T1000 (cell line): ENCODE data around the gene AUP1.

Source experiments
- DNase-seq: peaks from one replicate; lab custom pipeline; 2025; ENCODE audit warnings: mixed read lengths; lab: John Stamatoyannopoulos, UW

The AUP1 gene

DNA sequence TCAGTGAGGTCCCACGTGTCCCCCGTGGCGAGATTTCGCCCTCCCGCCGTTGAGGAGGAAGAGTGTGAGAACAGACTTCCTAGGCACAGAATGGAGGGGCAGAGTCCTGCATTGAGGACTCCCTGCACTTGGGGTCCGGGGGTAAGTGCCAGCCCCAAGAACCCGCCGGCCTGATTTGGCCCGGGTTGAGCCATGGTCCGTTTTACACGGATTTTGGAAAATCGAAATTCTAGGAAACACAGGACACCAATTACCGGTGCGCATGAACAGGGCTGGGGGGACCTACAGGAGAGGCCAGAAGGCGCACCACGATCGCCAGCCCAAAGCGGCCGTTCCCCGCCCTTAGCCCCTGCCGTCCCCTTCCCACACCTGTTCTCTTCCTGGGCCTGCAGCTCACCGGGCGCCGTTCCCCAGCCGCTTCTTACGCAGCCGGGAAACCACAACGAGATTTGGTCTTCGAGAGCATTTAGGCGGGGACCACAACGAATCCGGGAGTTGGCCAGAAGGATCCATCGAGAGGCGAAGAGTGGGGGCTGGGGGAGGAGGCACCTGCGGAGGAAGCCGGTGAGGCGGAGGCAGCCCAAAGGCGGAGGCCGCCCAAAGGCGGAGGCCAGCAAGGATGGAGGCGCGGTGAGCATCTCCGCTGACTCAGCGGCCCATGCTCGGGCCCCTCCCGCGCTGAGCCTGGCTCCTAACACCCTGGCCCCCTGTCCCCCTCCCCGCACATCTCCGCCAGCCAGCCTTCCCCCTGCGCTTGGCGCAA lies 15.7 kb downstream of the AUP1 start:
- DNase-seq: no peak

DNA sequence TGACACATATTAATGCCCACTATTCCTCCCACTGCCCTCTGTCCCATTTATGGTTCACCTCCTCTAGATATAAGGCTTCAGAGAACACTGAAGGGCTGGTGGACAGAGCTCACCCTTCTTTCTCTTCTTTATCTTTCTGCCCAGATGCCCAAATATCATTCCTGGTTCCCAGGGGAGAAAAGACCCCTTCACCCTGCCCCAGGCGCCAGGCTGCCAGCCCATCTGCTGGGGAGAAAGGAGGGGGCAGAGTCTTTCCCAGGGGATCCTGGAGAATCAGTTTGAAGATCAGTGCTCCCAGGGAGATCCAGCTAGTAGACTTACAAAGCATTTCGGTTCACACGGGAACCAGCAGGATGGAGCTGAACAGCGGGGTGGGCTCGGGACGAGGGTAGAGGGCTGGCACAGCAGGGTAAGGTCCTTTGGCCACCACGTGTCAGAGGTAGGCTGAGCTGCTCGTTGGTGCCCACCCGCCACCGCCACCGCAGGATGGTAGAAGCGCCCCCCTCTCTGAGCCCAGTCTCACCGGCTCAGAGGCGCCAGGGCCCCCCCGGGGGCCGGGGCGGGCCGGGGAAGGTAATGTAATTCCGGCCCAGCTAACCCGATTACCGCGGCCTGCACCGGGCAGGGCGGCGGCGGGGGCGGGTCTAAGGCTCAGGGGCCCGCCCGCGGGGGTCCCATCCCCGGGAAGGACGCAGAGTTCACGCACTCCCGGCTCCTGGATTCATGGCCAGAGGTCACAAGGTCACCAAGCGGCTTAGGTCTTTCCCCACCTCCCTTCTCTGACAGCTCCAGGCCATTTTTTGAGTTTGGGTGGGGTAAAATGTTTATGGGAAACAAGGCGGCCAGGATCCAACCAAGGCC lies 16.5 kb downstream of the AUP1 start:
- no peak for DNase-seq

DNA sequence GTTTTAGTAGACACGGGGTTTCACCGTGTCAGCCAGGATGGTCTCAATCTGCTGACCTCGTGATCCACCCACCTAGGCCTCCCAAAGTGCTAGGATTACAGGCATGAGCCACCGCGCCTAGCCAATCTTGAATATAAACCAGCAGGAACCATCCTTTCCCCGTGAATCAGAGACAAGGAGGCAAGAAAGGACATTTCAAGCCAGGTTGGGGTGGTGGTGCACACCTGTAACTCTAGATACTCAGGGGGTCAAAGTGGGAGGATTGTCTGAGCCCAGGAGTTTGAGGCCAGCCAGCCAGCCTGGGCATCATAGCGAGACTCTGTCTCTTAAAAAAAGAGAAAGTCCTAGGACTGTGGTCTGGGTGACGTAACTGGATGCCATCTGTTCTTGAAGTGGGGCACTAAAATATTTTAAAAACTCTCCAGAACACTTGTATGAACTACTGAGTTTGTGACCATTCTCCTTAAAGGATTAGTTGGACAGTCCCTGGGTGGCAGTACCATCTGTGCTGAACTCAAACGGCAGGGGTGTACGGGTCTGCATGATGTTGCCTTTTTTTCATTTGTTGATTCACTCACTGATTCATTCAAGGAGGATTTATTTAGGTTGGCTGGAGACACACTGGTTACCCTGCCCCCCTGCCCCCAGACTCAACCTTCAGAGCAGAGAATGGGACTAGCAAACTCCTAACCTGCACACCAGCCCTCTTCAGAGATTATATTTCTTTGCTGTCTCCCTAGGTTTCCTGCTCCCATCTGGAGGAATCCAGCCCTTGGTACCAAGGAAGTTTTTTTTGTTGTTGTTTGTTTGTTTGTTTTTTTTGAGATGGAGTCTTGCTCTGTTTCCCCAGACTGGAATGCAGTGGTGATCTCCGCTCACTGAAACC lies 18.2 kb downstream of the AUP1 start:
- no peak for DNase-seq

DNA sequence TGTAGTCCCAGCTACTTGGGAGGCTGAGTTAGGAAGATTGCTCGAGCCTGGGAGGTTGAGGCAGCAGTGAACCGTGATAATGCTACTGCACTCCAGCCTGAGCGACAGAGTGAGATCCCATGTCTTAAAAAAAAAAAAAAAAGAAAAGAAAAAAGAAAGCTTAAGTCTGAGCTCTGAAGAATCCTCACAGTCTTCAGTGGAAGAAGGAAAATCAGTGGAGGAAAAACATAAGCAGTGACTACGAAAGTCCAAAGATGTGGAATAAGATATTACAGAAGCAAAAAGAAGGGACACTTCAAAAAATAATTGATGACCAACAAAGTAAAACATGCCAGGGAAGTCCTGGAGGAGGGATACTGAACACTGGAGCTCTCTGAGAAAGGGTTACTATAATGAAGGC lies 19.2 kb downstream of the AUP1 start:
- no peak for DNase-seq

DNA sequence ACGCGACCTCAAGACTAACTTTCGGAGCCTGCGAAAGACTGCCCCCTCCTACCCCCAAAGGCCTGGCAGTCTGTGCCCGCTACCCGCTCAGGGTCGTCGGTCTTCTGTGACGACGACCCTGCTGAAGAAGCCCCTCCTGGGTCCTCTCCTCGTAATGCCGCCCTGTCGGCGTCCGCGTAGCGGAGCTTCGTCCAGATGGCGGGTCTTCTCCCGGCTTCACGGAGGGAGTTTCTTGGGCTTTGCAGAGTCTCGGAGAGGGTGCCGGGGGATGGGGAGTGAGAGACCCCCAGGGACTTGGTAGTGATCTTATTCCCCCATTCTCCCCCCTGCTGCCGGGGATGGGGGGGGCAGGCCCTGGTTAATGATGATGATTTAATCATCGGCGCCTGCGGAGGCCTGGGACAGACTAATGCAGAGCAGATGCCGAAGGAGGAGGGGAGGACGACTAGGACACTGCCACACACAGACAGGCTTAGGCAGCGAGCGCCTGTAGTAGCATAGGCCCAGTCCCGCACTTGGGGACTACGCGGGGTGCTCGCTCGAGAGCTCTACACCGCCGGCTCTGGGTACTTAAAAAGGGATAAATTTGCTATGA lies 21.5 kb downstream of the AUP1 start:
- DNase-seq: peak; percentile 50

DNA sequence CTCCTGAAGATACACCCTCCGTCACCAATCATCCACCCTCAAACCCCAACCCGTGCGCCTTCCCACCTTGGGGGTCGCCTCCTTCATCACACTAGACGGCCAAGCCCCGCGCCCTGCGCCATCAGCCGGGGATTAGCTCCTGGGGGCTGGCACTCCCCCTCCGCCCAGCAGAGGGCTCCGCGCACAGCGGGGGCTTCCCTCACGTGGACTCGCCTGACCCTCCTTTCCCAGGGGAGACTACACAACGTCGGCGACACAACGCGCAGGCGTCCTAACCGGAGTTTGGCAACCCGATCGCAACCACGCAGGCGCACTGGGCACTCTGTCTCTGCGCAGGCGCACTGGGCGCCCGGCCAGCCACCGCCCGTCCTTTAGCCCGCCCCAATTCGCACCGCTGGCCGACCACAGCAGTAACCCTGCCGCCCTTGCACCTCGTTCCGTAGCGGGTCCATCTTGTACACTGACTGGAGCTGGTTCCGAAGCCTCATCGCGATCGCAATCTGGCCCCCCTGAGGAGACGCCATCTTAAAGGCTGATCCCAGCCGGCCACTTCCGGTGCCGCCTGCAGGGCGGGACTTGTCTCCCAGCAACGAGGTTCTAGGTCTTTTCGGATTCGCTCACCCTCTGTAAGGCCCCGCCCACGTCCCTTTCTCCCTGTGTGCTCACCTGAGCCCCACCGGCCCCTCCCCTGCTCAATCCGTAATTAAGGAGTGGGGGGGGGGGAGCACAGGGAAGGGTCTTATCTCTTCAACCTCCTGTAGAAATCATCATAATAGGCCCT lies 22.2 kb downstream of the AUP1 start, which contains the start of gene PCGF1:
TSS of gene PCGF1 (minus strand) at position 551 of the 781 bp plus-strand sequence. CDS start at position 524, 27 bp downstream.
- peak; percentile 96 for DNase-seq

DNA sequence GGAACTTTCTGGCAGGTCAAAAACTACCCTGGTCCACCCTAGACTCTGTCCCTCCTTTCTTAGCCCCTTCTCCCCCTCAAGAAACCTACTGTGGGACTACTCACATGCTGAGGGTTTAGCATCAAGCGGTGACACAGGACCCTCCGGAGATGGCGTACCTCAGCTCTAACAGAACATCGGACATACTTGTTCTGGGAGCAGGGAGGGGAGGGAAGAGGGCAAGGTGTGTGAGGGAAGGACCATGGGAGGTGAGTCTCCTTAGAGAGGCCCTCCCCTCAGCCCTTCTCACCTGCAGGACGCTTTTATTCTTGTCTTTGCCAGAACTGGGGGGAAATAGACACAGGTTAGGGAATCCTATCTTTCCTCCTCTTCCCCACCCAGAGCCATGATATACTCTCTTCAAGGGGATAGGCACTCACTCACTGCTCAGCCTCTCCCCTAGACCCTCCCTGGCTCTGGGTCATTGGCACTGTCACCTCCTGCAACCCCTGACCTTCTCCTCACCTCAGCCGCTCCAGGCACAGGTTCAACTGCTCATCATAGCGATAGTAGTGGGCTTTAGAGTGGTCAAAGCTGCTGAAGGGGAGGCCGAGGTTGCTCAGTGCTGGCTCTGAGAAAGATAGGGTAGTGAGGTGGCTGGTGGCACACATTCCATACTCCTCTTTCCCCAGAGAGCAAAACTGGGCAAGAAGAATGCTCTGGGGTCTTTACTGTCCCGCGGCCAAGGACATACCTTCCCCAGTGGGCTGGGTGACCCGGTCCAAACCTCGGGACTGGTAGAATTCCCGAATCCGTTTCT lies 23.9 kb downstream of the AUP1 start:
- no peak for DNase-seq

DNA sequence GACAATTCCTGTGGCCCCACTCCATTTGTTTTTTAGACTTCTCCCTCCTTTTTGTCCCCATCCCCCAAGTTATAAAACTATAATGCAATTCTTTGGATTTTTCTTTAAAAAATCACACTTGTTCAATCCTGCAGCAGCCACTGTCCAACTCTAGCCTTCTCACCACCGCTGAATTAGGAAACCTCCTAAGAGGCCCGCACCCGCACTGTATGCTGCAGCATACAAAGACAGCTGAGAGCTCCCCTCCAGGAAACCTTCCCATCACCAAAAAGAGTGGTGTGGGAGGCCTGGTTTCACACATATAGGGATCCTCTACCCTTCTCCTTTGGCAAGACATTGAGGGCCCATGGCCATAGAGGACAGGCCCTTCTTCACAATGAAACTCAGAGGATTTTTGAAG lies 24.9 kb downstream of the AUP1 start:
- DNase-seq: no peak

DNA sequence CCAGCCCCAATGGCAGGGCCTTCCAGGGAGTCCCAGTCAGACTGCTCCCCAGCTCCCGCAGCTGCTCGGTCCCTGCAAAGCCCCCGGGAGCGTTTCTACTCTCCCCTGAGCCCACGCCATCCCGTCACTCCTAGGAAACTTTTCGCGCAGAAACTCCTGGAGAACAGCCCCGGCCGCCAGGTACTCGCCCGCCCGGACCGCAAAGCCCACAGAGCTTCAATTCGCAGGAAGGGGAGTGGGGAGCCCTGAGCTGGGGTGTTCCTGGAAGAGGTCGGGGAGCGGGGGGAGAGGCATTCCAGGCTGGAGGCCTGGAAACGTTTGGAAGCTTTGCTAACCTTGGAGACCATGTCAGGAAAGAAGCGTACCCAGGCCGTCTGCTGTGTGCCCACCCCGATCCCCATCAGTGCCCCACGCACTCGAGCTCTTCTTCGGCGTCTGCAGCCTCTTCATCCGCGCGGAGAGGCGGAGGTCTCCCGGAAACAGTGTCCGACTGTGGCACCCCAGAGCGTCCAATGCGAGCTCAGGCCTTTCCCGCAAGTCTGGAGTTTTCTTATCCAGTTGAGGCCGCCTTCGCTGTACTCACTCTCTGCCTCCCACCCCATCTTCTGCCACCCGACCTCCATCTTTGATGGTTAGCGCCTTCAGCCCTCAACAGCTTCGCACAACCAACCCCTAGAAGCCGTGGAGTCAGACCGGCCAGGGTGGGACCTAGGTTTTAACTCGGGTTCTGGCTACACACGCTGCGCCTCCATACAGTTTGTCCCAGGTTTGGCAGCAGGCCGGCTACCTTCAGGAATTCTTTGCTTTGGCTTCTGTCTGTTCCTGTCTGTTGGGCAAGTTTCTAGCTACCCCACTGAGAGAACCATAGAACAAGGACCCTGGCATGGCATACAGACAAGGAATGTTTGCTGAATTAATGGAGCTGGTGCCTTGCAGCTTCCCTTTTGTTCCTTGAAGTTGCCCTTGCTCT lies 25.7 kb downstream of the AUP1 start:
- no peak for DNase-seq

DNA sequence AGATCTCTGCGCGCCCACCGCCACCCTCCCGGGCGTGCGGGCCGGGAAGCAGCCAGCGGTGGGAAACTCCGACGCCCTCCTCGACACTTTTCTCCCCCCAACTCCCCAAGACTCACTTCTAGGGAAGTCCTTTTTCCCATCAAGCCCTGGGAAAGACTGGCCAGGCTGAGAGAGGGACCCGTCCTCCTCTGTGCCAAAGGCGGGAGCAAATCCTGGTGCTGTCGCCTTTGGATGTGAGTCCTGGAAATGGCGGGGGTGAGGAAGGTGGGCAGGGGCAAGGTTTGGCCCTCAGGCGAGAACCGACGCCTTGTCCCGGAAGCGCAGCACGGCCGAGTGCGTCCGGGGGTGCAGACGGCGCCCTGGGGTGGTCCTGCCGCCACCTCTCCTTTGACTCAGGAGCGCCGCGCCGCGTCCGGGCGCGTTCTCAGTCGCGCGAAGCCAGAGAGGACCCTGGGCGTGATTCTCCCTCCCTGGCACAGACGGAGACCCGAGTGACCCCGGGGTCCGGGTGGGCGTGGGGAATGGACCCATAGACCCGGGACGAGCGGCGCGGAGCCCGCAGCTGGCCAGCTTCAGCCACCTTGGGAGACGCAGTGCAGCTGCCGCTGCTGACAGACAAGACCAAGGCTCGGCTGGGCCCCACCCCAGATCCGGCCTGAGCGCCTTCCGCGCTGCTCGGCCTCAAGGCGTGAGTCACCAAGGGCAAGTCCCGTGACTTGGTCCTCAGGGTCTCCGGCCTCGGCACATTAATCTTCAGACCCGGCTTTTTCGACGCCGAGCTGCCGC lies 26.6 kb downstream of the AUP1 start:
- DNase-seq: no peak

DNA sequence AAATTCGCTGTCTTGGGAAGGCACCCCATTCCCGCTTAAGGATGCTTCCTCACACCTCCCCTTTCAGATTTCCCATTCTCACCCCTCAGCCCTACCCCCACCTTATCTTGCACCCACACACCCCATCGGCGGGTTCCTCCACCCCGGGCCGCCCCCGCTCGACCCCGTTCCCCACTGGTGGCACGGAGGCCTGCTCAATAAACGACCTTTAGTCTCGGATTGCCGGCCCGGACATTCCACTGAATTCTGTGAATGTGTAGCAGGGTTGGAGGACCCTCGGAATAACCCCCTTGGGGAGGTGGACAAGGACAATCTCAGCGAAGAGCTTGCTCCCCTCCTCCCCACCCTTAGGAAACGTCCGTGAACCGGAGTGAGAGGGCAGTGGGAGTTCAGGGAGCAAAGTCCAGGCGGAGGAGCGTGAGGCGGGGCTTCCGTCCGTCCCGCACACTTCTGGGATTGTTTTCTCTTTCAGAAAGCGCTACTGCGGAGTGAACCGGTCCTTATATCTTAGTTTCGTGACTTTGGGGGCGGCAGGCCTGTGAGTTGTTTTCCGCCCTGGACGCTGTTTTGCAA lies 27.3 kb downstream of the AUP1 start:
- no peak for DNase-seq

DNA sequence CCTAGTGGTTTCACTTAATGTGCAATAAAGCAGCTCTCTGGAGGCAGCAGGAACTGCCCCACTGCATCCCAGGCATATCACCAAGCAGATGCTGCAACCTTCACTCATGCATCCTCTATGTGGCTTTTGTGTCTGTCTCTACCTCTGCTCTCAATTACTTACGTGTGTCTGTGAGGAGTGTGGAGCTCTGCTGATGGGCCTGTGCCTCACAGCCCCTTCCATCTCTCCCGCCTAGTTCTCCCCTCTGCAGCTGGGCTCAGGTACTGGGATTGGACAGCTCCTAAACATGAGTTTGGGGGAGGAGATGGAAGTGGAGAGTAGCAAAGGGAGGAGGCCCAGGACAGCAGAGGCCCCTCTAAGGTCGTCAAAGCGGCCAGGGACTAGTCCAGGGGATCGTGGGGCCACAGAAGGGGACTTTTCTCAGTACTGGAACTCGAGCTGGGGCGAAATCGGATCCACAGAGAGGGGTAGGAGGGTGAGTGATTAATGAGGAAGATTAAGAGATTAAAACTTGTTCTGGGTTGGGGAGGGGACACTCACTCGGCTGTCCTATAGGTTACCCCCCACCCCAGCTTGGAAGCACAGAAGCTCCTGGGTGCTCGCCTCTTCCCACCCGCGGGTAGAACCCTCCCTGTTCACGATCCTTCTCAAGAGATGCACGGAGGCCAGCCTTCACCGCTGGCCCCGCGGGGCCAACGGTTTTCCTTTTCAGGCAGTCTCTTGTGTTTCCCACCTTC lies 28.0 kb downstream of the AUP1 start:
- DNase-seq: no peak

DNA sequence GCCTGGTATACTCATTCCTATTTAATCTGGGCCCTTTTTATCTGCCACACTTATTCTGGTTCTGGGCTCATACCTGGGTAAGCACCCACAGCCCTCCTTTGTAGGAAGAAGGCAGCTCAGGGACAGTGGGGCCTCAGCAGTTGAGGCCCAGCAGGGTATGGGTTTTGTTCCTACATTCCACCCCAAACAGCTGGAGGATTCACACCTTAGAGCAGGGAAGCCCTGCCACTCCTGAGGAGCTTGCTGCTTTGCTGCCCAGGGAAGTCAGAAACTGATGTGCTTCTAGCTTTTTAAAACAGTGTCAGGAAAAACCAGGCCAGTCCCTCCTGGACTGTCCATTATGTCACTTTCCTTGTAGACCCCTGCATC lies 28.9 kb downstream of the AUP1 start:
- no peak for DNase-seq

DNA sequence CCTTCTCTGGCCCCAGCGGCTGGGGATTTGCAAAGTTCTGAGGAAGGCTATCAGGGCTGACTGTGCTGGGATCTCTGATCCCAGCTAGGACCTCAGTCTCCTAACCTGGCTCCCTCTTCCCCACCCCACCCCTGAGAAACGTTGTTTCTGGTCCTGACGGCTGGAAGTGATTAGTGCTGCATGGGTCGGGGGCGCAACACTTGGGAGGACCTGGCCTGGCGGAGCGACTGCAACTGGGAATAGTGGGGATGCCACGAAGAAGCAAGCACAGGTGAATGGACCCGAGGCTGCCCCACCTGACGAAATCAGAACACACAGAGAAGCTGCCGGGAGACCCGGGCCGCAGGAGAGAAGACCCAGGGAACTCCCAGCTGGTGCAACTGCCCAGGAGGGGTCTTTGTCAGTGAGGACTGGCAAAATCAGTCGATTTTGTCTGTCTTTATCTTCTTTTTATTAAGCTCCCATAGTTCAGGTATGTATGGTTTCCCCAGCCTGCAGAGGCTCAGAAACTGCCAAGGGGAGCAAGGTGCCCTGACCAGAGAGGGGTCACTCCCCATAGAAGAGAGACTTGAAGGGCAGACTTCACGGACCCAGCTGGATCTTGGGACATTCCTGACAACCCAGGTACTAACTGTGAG lies 29.4 kb downstream of the AUP1 start:
- no peak for DNase-seq

DNA sequence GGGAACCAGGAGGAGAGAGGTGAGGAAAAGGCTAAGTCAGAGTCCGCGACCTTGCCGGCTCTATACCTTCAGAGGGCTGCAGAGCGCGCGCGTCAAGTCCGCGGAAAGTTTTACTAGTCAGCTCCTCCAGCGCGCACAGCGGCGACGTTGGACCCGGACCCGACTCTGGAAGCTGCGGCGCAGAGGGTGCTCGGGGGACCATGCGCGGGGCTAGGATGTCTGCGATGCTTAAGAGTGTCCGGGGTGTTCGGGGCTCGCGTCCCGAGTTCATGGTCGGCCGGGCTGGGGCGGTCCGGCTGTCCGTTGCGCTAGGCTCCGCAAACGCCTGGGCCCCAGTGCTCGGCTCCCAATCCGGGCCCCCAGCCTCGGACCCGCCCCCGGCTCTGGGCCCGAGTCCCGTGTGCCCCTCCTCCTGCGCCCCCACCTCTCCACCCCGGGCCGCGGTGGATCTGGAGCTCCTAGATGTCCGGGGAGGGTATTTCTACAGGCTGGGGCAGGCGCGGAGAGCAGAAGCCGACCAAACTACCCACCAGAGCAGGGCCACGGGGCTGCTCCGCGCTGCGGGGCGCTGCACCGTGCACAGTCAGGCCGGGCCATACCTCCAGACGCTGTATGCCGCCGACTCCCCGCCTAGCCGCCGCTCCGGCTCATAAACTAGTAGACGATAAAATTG lies 30.1 kb downstream of the AUP1 start, which contains the start of gene LBX2:
TSS of gene LBX2 (minus strand) at position 337 of the 673 bp plus-strand sequence. CDS start at position 271, 66 bp downstream.
- no peak for DNase-seq
